SJCRH30 (cell line): Measurements from ENCODE around the gene STN1. TPM values are rescaled to one million over a fixed set of nuclear protein-coding genes. Genes with fewer than 3 reads are reported as not detected.

Experiments used
- DNase-seq, 2 experiments: peaks; one replicate each; pipeline ENCODE4 v3.0.0-alpha.2; 2015 to 2020
- H3K27ac ChIP-seq: fragments of 250-450 bp; sonication (Bioruptor Pico); 2 replicates; pipeline ENCODE4 v1.5.1; 2020; ENCODE audit warnings: mild to moderate bottlenecking, moderate library complexity
- H3K27me3 ChIP-seq: fragments of 250-450 bp; sonication (Bioruptor Pico); 2 replicates; pipeline ENCODE4 v1.5.1; 2020; ENCODE audit warnings: mild to moderate bottlenecking, moderate library complexity
- H3K36me3 ChIP-seq: fragments of 250-450 bp; sonication (Bioruptor Pico); 2 replicates; pipeline ENCODE4 v1.5.1; 2020; ENCODE audit warnings: mild to moderate bottlenecking, moderate library complexity
- H3K4me1 ChIP-seq: fragments of 250-450 bp; sonication (Bioruptor Pico); 2 replicates; pipeline ENCODE4 v1.5.1; 2020; ENCODE audit warnings: mild to moderate bottlenecking, moderate library complexity
- H3K4me3 ChIP-seq: fragments of 250-450 bp; sonication (Bioruptor Pico); 2 replicates; pipeline ENCODE4 v1.5.1; 2020; ENCODE audit warnings: mild to moderate bottlenecking, moderate library complexity
- H3K9me3 ChIP-seq: fragments of 250-450 bp; sonication (Bioruptor Pico); replicated peaks from 2 replicates; pipeline ENCODE4 v1.5.1; 2020; ENCODE audit warnings: mild to moderate bottlenecking, moderate library complexity
- total RNA-seq: library from RNA; depleted of rRNA; stranded (reverse); fragments of >200 nt; shearing (Covaris generic); gene quantifications from 2 replicates; pipeline ENCODE4 v1.2.3, GENCODE V29; 2014

The STN1 gene
- total RNA-seq, 1 experiment from 2014 or later, result 10.3 TPM

- H3K27ac ChIP-seq, result no peak overlapping the region
- no peak for DNase-seq
- H3K27me3 ChIP-seq, result no peaks in the 10 kb centered on the region
- no peaks in the 10 kb centered on the region for H3K9me3 ChIP-seq
- no peaks in the 10 kb centered on the region for H3K36me3 ChIP-seq
- peaks cover 16% of the 10 kb centered on the region for H3K4me1 ChIP-seq
- no peak overlapping the region for H3K4me3 ChIP-seq
Measured at GRCh38 chr10:103843854-103844570, 74.0 kb downstream of the STN1 start.

DNA sequence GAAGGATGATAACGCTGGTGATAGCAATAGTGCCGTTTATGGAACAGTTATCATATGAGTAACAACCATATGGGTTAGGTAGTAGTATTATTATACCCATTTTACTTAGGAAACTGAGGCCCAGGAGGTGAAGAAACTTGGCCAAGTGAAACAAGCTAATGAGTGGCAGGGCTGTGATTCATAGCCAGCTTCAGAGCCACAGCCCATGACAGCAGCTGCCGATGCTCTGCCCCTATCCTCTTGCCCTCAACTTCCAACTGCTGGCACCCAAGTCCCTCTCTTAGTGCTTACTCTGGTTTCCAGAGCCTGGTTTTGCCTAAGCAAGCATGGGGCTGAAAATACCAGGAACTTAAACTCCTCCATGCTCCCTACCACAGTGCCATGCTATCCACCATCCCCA is 74.9 kb downstream of the STN1 start:
- H3K4me1 ChIP-seq, result peaks cover 24% of the 10 kb centered on the region
- no peak overlapping the region for H3K4me3 ChIP-seq
- DNase-seq, result no peak
- H3K27ac ChIP-seq, result no peak overlapping the region
- no peaks in the 10 kb centered on the region for H3K36me3 ChIP-seq
- no peaks in the 10 kb centered on the region for H3K27me3 ChIP-seq
- no peaks in the 10 kb centered on the region for H3K9me3 ChIP-seq

GRCh38 chr10:103842605-103843004 is 75.4 kb downstream of the STN1 start:
- Histone ChIP-seq H3K27ac (no peak overlapping the region), H3K4me1 (peaks cover 24% of the 10 kb centered on the region)

GRCh38 chr10:103841519-103841918 is 76.5 kb downstream of the STN1 start:
- Histone ChIP-seq H3K36me3 (no peaks in the 10 kb centered on the region), H3K9me3 (no peaks in the 10 kb centered on the region), H3K27ac (peak overlapping the region; percentile 97), H3K4me3 (no peak overlapping the region), H3K4me1 (peaks cover 24% of the 10 kb centered on the region), H3K27me3 (no peaks in the 10 kb centered on the region)
- no peak for DNase-seq

More at GRCh38 chr10:103842605-103843004, 75.4 kb downstream of the STN1 start:
- no peak overlapping the region for H3K4me3 ChIP-seq
- H3K27me3 ChIP-seq, result no peaks in the 10 kb centered on the region
- H3K36me3 ChIP-seq, result no peaks in the 10 kb centered on the region
- DNase-seq, result no peak
- no peaks in the 10 kb centered on the region for H3K9me3 ChIP-seq

- H3K9me3 ChIP-seq, result no peaks in the 10 kb centered on the region
- no peaks in the 10 kb centered on the region for H3K27me3 ChIP-seq
- H3K4me3 ChIP-seq, result peak overlapping the region; percentile 45
- no peak for DNase-seq
- H3K4me1 ChIP-seq, result peaks cover 24% of the 10 kb centered on the region
- H3K36me3 ChIP-seq, result no peaks in the 10 kb centered on the region
- peak overlapping the region; percentile 97 for H3K27ac ChIP-seq
Measured at GRCh38 chr10:103840740-103841070, 77.3 kb downstream of the STN1 start.

DNA sequence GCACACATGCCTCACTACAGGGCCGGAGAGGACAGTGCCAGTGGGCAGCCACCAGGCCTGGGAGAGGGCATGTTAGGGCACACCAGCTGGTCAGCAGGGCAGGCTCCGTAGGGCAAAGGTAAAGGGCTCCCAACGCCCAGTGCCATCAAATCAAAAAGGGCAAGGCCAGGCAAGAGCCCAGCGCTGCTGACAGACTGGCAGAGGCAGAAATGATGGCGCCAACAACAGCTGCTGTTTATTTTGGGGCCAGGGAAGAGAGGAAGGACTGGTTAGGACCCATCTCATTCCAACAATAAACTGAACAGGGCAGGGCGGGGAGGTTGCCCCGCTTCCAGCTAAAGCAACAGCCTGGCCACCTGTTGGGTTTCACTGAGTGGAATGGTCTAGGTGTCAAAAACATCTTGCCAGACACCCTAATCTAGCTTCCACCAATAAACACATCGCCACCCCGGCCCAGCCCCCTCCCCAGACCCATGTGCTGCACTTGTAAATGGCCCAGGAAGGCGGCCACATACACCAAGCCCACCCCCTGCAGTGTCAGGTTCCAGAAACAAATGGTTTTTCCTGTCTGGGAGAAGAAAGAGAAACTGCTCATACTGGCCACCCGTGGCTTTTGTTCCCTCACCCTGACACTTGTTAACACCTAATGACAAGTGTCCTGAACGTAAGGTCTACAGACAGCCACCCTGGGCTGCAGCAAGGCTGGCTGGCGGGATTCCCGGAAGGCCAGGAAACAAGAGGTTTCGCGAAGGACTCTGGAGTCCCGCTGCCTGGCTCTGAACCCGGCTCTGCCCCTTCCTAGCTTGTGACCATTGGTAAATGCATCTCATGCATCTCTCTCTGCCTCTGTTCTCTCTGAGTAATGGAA is 77.9 kb downstream of the STN1 start:
- no peaks in the 10 kb centered on the region for H3K9me3 ChIP-seq
- peaks cover 27% of the 10 kb centered on the region for H3K4me1 ChIP-seq
- H3K27me3 ChIP-seq, result no peaks in the 10 kb centered on the region
- DNase-seq, result peak; percentile 90 to 92
- H3K4me3 ChIP-seq, result peak overlapping the region; percentile 45
- peak overlapping the region; percentile 97 for H3K27ac ChIP-seq
- no peaks in the 10 kb centered on the region for H3K36me3 ChIP-seq

DNA sequence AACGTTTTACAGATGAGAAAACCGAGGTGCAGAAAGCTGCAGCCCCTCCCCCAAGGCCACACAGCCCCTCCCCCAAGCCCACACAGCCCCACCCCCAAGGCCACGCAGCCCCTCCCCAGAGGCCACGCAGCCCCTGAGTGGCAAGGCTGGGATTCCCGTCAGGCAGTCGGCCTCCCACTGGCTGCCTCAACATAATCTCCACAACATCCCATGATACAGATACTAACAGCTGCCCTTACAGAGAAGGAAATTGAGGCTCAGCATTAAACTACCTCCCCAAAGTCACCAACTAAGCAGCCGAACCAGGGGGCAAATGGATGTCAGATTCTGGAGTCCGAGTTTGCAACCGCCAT is 78.5 kb downstream of the STN1 start:
- no peaks in the 10 kb centered on the region for H3K27me3 ChIP-seq
- H3K9me3 ChIP-seq, result no peaks in the 10 kb centered on the region
- peak overlapping the region; percentile 97 for H3K27ac ChIP-seq
- peak; percentile 77 to 82 for DNase-seq
- no peaks in the 10 kb centered on the region for H3K36me3 ChIP-seq
- peak overlapping the region; percentile 45 for H3K4me3 ChIP-seq
- peaks cover 33% of the 10 kb centered on the region for H3K4me1 ChIP-seq

DNA sequence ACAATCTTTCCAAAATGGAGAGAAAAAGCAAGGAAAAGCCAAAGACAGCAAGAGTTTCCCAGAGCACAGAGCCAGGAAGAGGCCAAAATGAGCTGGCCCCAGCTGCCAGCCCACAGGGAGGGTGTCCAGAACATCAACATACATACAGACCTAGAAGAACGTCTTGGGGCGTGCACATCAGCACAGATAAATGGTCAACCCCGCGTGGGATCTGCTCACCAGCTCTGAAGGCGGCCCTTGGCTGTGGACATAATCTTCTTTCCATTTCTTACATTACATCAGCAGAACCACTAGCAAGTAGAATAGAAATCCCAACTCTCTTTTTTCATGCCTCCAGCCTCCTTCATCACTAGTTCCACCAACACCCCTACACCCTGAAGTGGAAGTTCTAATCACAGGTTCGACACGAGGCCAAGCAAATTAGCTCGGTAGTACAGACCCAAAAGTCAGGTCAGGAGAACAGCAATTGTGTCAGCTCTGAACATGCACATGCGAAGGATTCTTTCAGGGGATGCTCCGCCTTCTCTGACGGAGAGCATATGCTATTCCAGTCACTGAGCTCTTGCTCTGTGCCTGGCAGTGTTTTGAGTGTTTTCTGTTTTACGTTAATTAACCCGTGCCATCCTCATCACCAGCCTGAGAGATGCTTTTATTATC is 79.0 kb downstream of the STN1 start:
- Histone ChIP-seq H3K4me3 (peak overlapping the region; percentile 17), H3K4me1 (peaks cover 37% of the 10 kb centered on the region), H3K27me3 (no peaks in the 10 kb centered on the region), H3K9me3 (no peaks in the 10 kb centered on the region), H3K27ac (peak overlapping the region; percentile 97; the same call in 1 of the 2 replicates), H3K36me3 (no peaks in the 10 kb centered on the region)
- peak in 1 of 2 experiments; percentile 50 for DNase-seq

DNA sequence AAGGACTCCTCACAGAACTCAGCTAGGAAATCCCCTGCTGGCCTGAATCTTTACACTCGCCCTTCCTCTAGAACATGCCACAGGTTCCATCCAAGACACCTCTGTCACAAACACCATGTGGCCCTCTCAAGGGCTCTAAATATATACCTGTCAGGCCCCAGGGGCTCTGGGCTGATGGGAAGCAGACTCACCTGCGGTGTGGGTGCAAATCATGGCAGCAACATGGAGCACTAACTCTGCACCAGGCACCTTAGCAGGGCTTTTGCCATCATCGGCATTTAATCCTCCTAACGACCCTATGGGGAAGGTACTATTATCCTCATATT is 80.0 kb downstream of the STN1 start:
- no peak for DNase-seq
- Histone ChIP-seq H3K36me3 (no peaks in the 10 kb centered on the region), H3K4me3 (no peak overlapping the region), H3K4me1 (peaks cover 37% of the 10 kb centered on the region), H3K27ac (no peak overlapping the region), H3K27me3 (no peaks in the 10 kb centered on the region), H3K9me3 (peaks cover under 1% of the 10 kb centered on the region; the same call in 1 of the 2 replicates)

GRCh38 chr10:103837370-103838069 is 80.5 kb downstream of the STN1 start:
- Histone ChIP-seq H3K9me3 (peaks cover 5% of the 10 kb centered on the region), H3K36me3 (no peaks in the 10 kb centered on the region), H3K4me1 (peaks cover 37% of the 10 kb centered on the region), H3K27ac (no peak overlapping the region), H3K4me3 (no peak overlapping the region), H3K27me3 (no peaks in the 10 kb centered on the region)
- no peak for DNase-seq

DNA sequence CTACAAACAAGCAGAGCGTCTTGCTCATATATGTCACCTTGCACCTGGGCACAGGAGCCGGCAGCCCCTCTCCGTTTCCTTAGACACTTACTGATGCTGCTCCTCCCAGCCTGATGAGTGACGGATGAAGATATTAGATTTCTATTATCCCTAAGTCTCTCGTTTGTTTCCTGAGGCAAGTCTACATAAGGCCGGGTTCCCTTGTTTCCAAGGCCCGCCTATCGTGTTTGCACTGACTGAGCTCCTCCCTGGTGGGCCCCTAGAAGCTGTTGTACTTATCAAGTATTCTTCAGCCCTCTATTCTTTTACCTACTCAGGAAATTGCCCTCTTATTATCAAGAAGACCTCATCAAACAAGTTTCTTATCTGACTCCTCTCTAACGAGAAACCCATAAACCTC is 81.1 kb downstream of the STN1 start:
- Histone ChIP-seq H3K9me3 (peaks cover 8% of the 10 kb centered on the region), H3K27me3 (no peaks in the 10 kb centered on the region), H3K4me1 (peaks cover 37% of the 10 kb centered on the region), H3K27ac (no peak overlapping the region), H3K36me3 (no peaks in the 10 kb centered on the region), H3K4me3 (no peak overlapping the region)
- DNase-seq, result no peak

DNA sequence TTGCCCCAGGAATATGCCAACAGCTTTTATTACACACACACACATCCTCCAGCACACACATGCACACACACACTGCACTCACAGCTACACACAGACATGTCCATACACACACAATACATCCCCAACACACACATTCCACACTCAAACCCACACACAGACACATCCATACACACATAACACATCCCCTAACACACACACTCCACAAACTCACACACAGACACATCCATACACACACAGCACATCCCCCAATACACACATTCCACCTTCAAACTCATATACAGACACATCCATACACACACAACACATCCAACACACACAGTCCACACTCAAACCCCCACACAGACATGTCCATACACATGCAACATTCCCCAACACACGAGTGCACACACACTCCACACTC is 81.7 kb downstream of the STN1 start:
- H3K4me3 ChIP-seq, result no peak overlapping the region
- H3K9me3 ChIP-seq, result peaks cover 8% of the 10 kb centered on the region
- no peak for DNase-seq
- no peak overlapping the region for H3K27ac ChIP-seq
- peaks cover 32% of the 10 kb centered on the region for H3K4me1 ChIP-seq
- no peaks in the 10 kb centered on the region for H3K36me3 ChIP-seq
- H3K27me3 ChIP-seq, result no peaks in the 10 kb centered on the region

DNA sequence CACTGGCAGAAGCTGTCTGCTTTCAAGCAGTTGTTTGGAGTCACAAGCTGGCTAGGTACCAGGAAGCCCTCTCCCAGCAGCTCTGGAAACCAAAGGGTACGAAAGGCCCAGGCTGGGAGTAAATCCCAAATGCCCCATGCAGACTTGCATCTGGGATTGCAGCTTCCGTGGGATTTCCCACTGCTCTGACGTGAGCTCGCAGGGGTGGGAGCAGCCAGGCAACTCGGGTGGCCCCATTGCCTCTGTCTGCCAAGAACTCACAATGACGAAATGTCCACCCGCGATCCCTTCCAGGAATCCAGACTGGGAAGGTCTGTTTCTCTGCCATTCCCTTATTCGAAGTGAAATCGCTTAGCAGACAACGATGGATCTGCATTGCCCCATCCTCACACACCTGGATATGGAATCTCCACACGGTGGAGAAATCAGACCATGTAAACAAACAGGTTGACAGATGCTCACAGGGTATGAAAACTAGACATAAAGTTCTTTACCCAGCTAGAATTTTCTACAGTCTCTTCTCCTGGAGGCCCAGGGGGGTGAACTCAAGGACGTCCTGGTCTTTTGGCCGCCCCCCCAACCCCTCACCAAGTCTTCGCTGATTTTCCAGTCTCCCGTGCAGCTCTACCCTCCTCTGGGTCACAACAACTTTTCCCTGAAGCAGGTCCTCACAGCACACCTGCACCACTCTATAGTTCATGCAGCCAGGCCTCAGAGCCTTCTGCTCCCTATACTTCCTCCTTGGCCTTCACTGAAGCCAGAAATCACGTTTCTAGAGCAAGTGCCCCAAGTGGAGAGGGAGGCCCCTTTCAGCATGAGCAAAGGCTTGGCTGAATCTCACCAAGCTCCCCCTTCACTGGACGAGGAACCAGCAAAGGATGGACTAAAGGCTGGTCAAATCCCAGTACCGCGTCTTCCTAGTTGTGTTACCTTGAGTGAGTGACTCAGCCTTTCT is 82.6 kb downstream of the STN1 start:
- no peak for DNase-seq
- Histone ChIP-seq H3K4me3 (no peak overlapping the region), H3K9me3 (peaks cover 8% of the 10 kb centered on the region), H3K27ac (no peak overlapping the region), H3K27me3 (no peaks in the 10 kb centered on the region), H3K36me3 (no peaks in the 10 kb centered on the region), H3K4me1 (peaks cover 25% of the 10 kb centered on the region)
